HG03045 (cell line): ENCODE data around the gene KRTAP5-7.
"Not testable (repeated sequence)": the region's sequence is repeated elsewhere in the genome, so short reads cannot be mapped to it uniquely, and the experiment has no call there.

Source experiments
- ATAC-seq: cut with Tn5 transposase; IDR thresholded peaks from one replicate; pipeline ENCODE4 v1.9.1; 2021; ENCODE audit warnings: mild to moderate bottlenecking, moderate library complexity; ENCODE audit not compliant: unreplicated experiment

Gene KRTAP5-7

GRCh38 chr11:71532036-71532610 lies 5.1 kb downstream of the KRTAP5-7 start:
- no peak for ATAC-seq

- ATAC-seq: not testable (repeated sequence)
Observed at GRCh38 chr11:71534711-71535608, 7.9 kb downstream of the KRTAP5-7 start.

GRCh38 chr11:71535825-71536224 lies 8.8 kb downstream of the KRTAP5-7 start:
- ATAC-seq: no peak

GRCh38 chr11:71537537-71537936 lies 10.5 kb downstream of the KRTAP5-7 start:
- ATAC-seq: no peak

- not testable (repeated sequence) for ATAC-seq
Observed at GRCh38 chr11:71537977-71538665, 11.1 kb downstream of the KRTAP5-7 start, which contains the start of gene KRTAP5-8. KRTAP5-8 (plus strand) TSS chr11:71538025; CDS start chr11:71538056, 31 bp downstream.

GRCh38 chr11:71538666-71538990 lies 11.6 kb downstream of the KRTAP5-7 start:
- no peak for ATAC-seq

- ATAC-seq: no peak
Observed at GRCh38 chr11:71539017-71539416, 11.9 kb downstream of the KRTAP5-7 start.

GRCh38 chr11:71539971-71540370 lies 12.9 kb downstream of the KRTAP5-7 start:
- ATAC-seq: not testable (repeated sequence)

- not testable (repeated sequence) for ATAC-seq
Observed at GRCh38 chr11:71540521-71541304, 13.6 kb downstream of the KRTAP5-7 start.

GRCh38 chr11:71542382-71542781 lies 15.3 kb downstream of the KRTAP5-7 start:
- ATAC-seq: no peak

GRCh38 chr11:71542879-71543777 lies 16.1 kb downstream of the KRTAP5-7 start:
- ATAC-seq: no peak

- no peak for ATAC-seq
Observed at GRCh38 chr11:71543866-71544265, 16.8 kb downstream of the KRTAP5-7 start.

- ATAC-seq: no peak
Observed at GRCh38 chr11:71544525-71545214, 17.6 kb downstream of the KRTAP5-7 start.

GRCh38 chr11:71545405-71545966 lies 18.4 kb downstream of the KRTAP5-7 start:
- no peak for ATAC-seq

GRCh38 chr11:71548120-71548519 lies 21.1 kb downstream of the KRTAP5-7 start, which contains the start of gene KRTAP5-9:
KRTAP5-9 (plus strand) TSS chr11:71548420; CDS start chr11:71548658, 238 bp downstream.
- no peak for ATAC-seq

GRCh38 chr11:71548716-71549151 lies 21.7 kb downstream of the KRTAP5-7 start:
- no peak for ATAC-seq

GRCh38 chr11:71551711-71552110 lies 24.6 kb downstream of the KRTAP5-7 start:
- ATAC-seq: no peak

GRCh38 chr11:71554996-71555395 lies 27.9 kb downstream of the KRTAP5-7 start:
- no peak for ATAC-seq

GRCh38 chr11:71555508-71555907 lies 28.4 kb downstream of the KRTAP5-7 start:
- ATAC-seq: no peak
